Right cardiac atrium (tissue), 5 donors: ENCODE results near the gene FIGNL1. TPM values are rescaled to one million over a fixed set of nuclear protein-coding genes. Genes with fewer than 3 reads are reported as not detected.

ENCODE experiments used
- ATAC-seq, 2 donors: fragments of 200-7000 bp; cut with Tn5 transposase; one replicate each; pipeline versions ENCODE4 v1.8.0 to v1.9.1; 2020; ENCODE audit warnings: moderate library complexity in 2 of 2, mild to moderate bottlenecking in 1 of 2
- DNase-seq, 3 donors: peaks; one replicate each; pipeline ENCODE4 v3.0.0-alpha.2; 2020
- H3K27ac ChIP-seq: one replicate; pipeline ENCODE4 v1.5.1; 2013; ENCODE audit warnings: mild to moderate bottlenecking, low read length, control low read depth, moderate library complexity
- H3K27me3 ChIP-seq: one replicate; pipeline ENCODE4 v1.6.1; 2013; ENCODE audit not compliant: control insufficient read depth, insufficient read depth
- H3K4me1 ChIP-seq: one replicate; pipeline ENCODE4 v1.6.1; 2013; ENCODE audit warnings: low read length; ENCODE audit not compliant: control insufficient read depth, insufficient read depth
- H3K4me3 ChIP-seq: one replicate; pipeline ENCODE4 v1.5.1; 2013; ENCODE audit warnings: low read length, control low read depth
- H3K9me3 ChIP-seq: one replicate; pipeline ENCODE4 v1.6.1; 2013; ENCODE audit warnings: low read length; ENCODE audit not compliant: control insufficient read depth
- WGBS: extraction: QIAGEN DNeasy Blood & Tissue Kit; methylation state at CpG from one replicate; pipeline ENCODE4 v1.1.7; 2013; 5-methylcytosine and 5-hydroxymethylcytosine counted together
- intact Hi-C, 4 donors: fragments of 100-400 bp; cut with DNase I; formaldehyde crosslinking; loops; one replicate each; pipeline versions ENCODE4 v1.11.0 to v1.14.0; 2022 to 2023
- long read RNA-seq, 4 donors: library from polyadenylated mRNA; unstranded; transcript quantifications; one replicate each; pipeline ENCODE4 v2.0.0, GENCODE V29; 2020 to 2021
- polyA plus RNA-seq: library from polyadenylated mRNA; stranded (reverse); fragments of 200-250 nt; gene quantifications from one replicate; pipeline ENCODE4 v1.2.3, GENCODE V29; 2013
- total RNA-seq, 4 donors: library from RNA; stranded (reverse); fragmentation: NEBNext Ultra II Directional; extraction: Animal tissue kit (Norgen Biotek cat#: 25700); gene quantifications; one replicate each; pipeline ENCODE4 v1.2.1, GENCODE V29; 2021
- donor health status: healthy with polysubstance abuse.
- donor health status: DM: no; HTN: yes; CAD: no.
- donor health status: DM: no; HTN: no; CAD: no.
- donor health status: DM: no; HTN: yes; CAD: no; lungs with severe emphysema.
- donor health status: DM: yes; HTN: yes; CAD: no.

The FIGNL1 gene
- total RNA-seq (1 to 10 TPM; 4.2 to 5.7 (median 4.6) TPM), polyA plus RNA-seq (3.4 TPM)
- long read RNA-seq, donor 1, partial matches to known transcripts, result 0 of 6 reads
- long read RNA-seq, donor 1, other reads (novel, unspliced or antisense), result 3 of 6 reads
- long read RNA-seq, donor 2, partial matches to known transcripts, result 0 of 7 reads
- long read RNA-seq, donor 2, other reads (novel, unspliced or antisense), result 2 of 7 reads
- long read RNA-seq, donor 3, partial matches to known transcripts, result 0 of 22 reads
- long read RNA-seq, donor 3, other reads (novel, unspliced or antisense), result 14 of 22 reads
- long read RNA-seq, donor 4, partial matches to known transcripts, result 0 of 3 reads
- long read RNA-seq, donor 4, other reads (novel, unspliced or antisense), result 1 of 3 reads

DNA sequence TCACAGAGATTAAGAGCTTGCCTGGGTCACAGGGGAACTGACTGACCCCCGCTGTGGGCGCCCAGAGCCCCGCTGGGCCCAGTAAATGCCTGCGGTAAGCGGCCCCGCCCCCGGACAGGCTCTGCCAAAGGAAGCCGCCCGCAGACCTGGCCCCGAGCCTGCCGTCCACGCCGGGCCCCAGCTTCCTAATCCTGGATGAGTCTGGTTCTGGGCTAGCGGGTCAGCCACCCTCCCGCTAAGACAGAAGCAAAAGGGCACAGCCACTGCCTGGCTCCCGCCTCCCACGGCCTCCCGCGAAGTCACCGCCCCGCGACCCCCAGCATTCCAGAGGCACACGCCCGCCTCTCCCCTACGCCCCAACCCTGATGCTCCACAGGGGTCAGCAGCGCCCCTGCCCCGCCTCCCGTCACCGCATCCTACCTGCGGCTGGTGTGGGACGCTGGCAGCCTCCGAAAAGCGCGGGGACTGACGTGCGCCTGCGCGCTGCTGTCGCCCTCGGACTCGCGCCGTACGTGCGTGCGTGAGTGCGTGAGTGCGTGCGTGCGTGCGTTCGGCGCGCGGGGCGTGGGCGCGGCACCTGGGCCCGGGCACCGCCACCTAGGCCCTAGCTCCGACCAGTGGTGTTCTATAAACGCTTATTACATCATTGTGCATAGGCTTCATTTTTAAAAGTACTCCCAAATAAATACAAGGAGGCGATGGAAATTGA lies at the start of gene FIGNL1:
Gene FIGNL1 (minus strand): TSS at position 470 of the 709 bp plus-strand sequence. CDS start 3,063 bp downstream, outside the sequence.
- no peaks in the 10 kb centered on the region for H3K9me3 ChIP-seq
- peak; percentile 82 to 94 (median 92) for DNase-seq
- no peaks in the 10 kb centered on the region for H3K4me1 ChIP-seq
- WGBS, result under 1% methylated on average over 63 of the region's 63 CpGs
- peak within 1 kb of the TSS; percentile 73 for H3K4me3 ChIP-seq
- H3K27ac ChIP-seq, result peak within 1 kb of the TSS; percentile 6
- ATAC-seq, result peak; percentile 99 to 100
- H3K27me3 ChIP-seq, result no peaks in the 10 kb centered on the region
- intact Hi-C loops, result no loop called here

- ATAC-seq, result no peak
- 93% methylated on average over 6 of the region's 6 CpGs for WGBS
- no peak for DNase-seq
- Histone ChIP-seq H3K4me1 (peaks cover 8% of the 10 kb centered on the region), H3K27me3 (no peaks in the 10 kb centered on the region), H3K9me3 (no peaks in the 10 kb centered on the region), H3K27ac (no peak overlapping the region), H3K4me3 (no peak overlapping the region)
- intact Hi-C loops, result no loop called here
Measured at GRCh38 chr7:50499092-50499491, 48.9 kb upstream of the FIGNL1 start.

- DNase-seq (no peak), ATAC-seq (no peak)
Measured at GRCh38 chr7:50497968-50498367, 47.8 kb upstream of the FIGNL1 start.

GRCh38 chr7:50497068-50497642 lies 47.0 kb upstream of the FIGNL1 start:
- peaks cover 5% of the 10 kb centered on the region for H3K4me1 ChIP-seq
- ATAC-seq (peak; percentile 82 to 88), DNase-seq (no peak)
- no peak overlapping the region for H3K27ac ChIP-seq
- H3K9me3 ChIP-seq, result no peaks in the 10 kb centered on the region
- 51% methylated on average over 8 of the region's 8 CpGs for WGBS
- no peak overlapping the region for H3K4me3 ChIP-seq
- no peaks in the 10 kb centered on the region for H3K27me3 ChIP-seq
- intact Hi-C loops, result no loop called here

More at GRCh38 chr7:50497968-50498367, 47.8 kb upstream of the FIGNL1 start:
- H3K4me1 ChIP-seq, result peaks cover 8% of the 10 kb centered on the region
- no peaks in the 10 kb centered on the region for H3K9me3 ChIP-seq
- intact Hi-C loops, result no loop called here
- H3K4me3 ChIP-seq, result no peak overlapping the region
- 59% methylated on average over 5 of the region's 5 CpGs for WGBS
- no peak overlapping the region for H3K27ac ChIP-seq
- H3K27me3 ChIP-seq, result no peaks in the 10 kb centered on the region

DNA sequence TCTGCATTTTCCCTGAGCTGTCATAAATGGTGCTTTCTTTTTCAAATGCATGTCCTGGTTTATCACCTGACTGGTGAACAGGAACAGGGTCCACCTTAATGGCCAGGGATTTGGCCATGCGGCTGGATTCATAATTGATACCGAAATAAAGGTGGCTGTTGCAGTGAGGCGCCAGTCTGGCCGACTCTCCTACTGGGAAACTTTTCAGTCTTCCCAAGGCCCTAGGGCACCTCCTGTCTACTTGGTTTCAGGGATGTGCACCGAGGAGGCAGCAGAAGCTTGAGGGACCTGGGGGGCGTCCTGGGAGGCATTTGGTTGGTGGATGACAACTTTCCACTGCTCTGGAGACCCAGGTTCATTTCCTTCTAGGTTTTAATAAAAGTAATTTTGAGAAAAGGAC lies 46.4 kb upstream of the FIGNL1 start:
- DNase-seq (no peak), ATAC-seq (peak in 1 of 2 donors; percentile 6)
- Histone ChIP-seq H3K4me1 (peaks cover 5% of the 10 kb centered on the region), H3K4me3 (no peak overlapping the region), H3K27ac (no peak overlapping the region), H3K9me3 (no peaks in the 10 kb centered on the region), H3K27me3 (no peaks in the 10 kb centered on the region)
- WGBS, result 74% methylated on average over 6 of the region's 6 CpGs
- intact Hi-C loops, result no loop called here

- peaks cover 5% of the 10 kb centered on the region for H3K4me1 ChIP-seq
- no peak overlapping the region for H3K4me3 ChIP-seq
- no peak for DNase-seq
- no peak for ATAC-seq
- H3K9me3 ChIP-seq, result no peaks in the 10 kb centered on the region
- intact Hi-C loops, result no loop called here
- no peaks in the 10 kb centered on the region for H3K27me3 ChIP-seq
- WGBS, result 68% methylated on average over 3 of the region's 3 CpGs
- H3K27ac ChIP-seq, result no peak overlapping the region
Measured at GRCh38 chr7:50495746-50496145, 45.6 kb upstream of the FIGNL1 start.

DNA sequence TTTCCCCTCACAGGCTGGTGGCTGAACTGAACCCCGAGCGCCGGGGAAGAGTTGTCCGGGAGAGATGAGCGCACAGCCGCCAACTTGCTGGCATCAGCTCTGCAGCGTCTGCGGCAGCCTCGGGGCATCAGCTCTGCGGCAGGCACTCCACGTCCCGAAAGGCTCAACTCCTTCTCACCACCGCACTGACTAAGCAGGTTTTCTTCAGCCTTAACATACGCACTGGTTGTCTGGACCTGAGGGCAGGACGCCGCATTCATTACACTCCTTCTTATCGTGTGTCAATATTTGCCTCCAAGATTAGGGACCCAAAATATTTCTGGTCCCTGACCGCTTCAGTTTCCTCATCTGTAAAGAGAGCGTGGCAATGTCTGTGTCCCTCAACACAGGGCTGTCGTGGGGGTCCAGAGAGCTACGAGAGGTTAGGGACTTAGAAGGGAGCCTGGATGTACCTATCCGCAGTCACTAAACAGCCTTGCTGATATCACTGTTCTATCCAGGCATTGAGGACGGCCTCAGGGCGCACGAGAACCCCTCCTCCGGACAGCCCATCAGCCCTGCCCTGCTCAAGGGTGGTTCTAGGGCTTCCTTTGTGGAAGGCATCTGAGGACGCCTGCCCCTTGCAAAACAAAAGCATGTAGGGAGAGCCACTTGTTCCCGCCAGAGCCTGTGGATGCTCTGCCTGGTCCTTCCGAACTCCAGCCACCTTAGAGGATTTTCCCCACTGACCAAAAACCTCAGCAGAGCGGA lies 42.8 kb upstream of the FIGNL1 start:
- ATAC-seq (no peak), DNase-seq (no peak)
- 95% methylated on average over 30 of the region's 30 CpGs for WGBS
- H3K27ac ChIP-seq, result no peak overlapping the region
- intact Hi-C loops, result no loop called here
- peaks cover 5% of the 10 kb centered on the region for H3K4me1 ChIP-seq
- no peaks in the 10 kb centered on the region for H3K27me3 ChIP-seq
- no peaks in the 10 kb centered on the region for H3K9me3 ChIP-seq
- H3K4me3 ChIP-seq, result no peak overlapping the region

- Histone ChIP-seq H3K4me1 (peaks cover under 1% of the 10 kb centered on the region), H3K27me3 (no peaks in the 10 kb centered on the region), H3K9me3 (no peaks in the 10 kb centered on the region), H3K4me3 (no peak overlapping the region), H3K27ac (no peak overlapping the region)
- no peak for ATAC-seq
- WGBS, result 87% methylated on average over 1 of the region's 1 CpG
- DNase-seq, result no peak
- intact Hi-C loops, result no loop called here
Measured at GRCh38 chr7:50491943-50492342, 41.8 kb upstream of the FIGNL1 start.

GRCh38 chr7:50491209-50491608 lies 41.1 kb upstream of the FIGNL1 start:
- Histone ChIP-seq H3K9me3 (no peaks in the 10 kb centered on the region), H3K4me3 (no peak overlapping the region), H3K4me1 (no peaks in the 10 kb centered on the region), H3K27ac (no peak overlapping the region), H3K27me3 (no peaks in the 10 kb centered on the region)
- 68% methylated on average over 5 of the region's 5 CpGs for WGBS
- DNase-seq (no peak), ATAC-seq (no peak)
- intact Hi-C loops, result no loop called here

- ATAC-seq (no peak), DNase-seq (no peak)
- no peak overlapping the region for H3K4me3 ChIP-seq
- H3K9me3 ChIP-seq, result no peaks in the 10 kb centered on the region
- H3K27ac ChIP-seq, result no peak overlapping the region
- H3K4me1 ChIP-seq, result no peaks in the 10 kb centered on the region
- no peaks in the 10 kb centered on the region for H3K27me3 ChIP-seq
- intact Hi-C loops, result no loop called here
Measured at GRCh38 chr7:50488379-50488778, 38.2 kb upstream of the FIGNL1 start.

GRCh38 chr7:50486512-50486911 lies 36.4 kb upstream of the FIGNL1 start:
- no peak for DNase-seq
- ATAC-seq, result no peak
- 88% methylated on average over 1 of the region's 1 CpG for WGBS
- Histone ChIP-seq H3K4me1 (no peaks in the 10 kb centered on the region), H3K27ac (no peak overlapping the region), H3K27me3 (no peaks in the 10 kb centered on the region), H3K9me3 (no peaks in the 10 kb centered on the region), H3K4me3 (no peak overlapping the region)
- intact Hi-C loops, result no loop called here
